ENCODE results near the gene SLC6A11. TPM values are rescaled to one million over a fixed set of nuclear protein-coding genes. Genes with fewer than 3 reads are reported as not detected.

Gene SLC6A11
- total RNA-seq, 1 donor from 2014 or later = 2.7 TPM

DNA sequence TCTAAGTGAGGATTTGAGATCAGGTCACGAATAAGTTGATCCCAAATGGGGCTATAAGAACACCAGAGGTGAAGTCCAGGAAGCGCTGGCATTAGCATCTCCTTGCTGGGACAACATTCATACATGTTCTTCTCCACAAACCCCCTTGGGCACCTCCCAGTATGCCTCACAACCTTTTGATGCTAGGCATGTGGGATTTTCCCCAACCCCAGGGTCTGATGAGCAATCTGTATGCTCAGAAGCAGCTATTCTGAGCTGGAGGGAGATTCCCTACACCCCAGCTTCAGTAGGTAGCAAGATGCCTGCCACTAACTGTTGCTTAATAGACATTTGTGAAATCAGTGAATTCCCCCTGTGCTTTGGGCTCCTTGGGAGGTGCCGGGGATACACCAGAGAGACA is 32.2 kb downstream of the SLC6A11 start:
- no peaks in the 10 kb centered on the region for H3K9me3 Mint-ChIP-seq
- no peak for DNase-seq (ENCODE audit: low spot score in 2 of 2, unreplicated experiment in 2 of 2)
- no peak for TF ChIP-seq CTCF (IDR thresholded peaks at IDR 0.05; ENCODE audit: unreplicated experiment)
- H3K27me3 Mint-ChIP-seq (ENCODE audit: low read depth) = peaks cover 65% of the 10 kb centered on the region
- H3K4me3 Mint-ChIP-seq = no peak overlapping the region
- no peak overlapping the region for H3K27ac Mint-ChIP-seq
- H3K36me3 Mint-ChIP-seq = no peaks in the 10 kb centered on the region
- H3K4me1 Mint-ChIP-seq = no peaks in the 10 kb centered on the region

DNA sequence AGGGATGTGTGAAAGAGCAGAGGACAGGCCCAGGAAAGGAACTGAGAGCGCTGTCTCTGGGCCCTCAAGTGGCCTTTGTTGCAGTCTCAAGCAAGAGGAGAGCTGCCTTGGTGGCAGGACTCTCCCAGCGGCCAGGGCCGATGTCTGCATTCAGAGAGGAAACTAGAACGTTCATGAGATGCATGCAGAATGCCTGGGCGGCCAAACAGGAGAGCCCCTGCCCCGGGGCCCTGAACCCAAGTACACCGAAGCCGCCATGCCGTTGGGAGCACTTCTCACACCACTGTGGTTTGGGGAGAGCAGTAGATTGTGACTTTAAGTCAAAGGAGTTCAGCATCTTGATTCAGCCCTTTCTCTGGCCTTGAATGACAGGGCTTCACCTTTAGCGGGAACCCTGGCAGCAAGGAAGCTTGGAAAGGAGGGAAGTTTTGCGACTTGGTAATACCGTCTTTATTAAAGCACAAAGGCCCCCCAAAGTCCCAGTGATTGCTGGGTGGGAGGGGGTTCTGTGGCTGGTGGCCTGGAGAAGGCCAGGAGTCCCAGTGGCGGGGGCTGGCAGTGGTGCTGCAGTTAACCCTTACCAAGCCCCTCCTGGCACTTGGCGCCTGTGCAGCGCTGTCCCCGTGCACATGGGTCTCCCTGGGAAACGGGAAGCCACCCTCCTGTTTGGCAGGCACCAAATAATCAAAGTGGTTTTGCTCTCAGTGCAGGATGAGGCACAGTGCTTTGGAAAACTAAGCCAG is 36.2 kb downstream of the SLC6A11 start:
- no peak for DNase-seq (ENCODE audit: low spot score in 2 of 2, unreplicated experiment in 2 of 2)
- peaks cover 47% of the 10 kb centered on the region for H3K27me3 Mint-ChIP-seq (ENCODE audit: low read depth)
- TF ChIP-seq CTCF (IDR thresholded peaks at IDR 0.05; ENCODE audit: unreplicated experiment) = no peak

GRCh38 chr3:10855083-10855870 is 39.2 kb downstream of the SLC6A11 start:
- Mint-ChIP-seq H3K4me3 (no peak overlapping the region), H3K27ac (no peak overlapping the region)

More for the DNA sequence above, 36.2 kb downstream of the SLC6A11 start:
- Mint-ChIP-seq H3K9me3 (no peaks in the 10 kb centered on the region), H3K4me1 (no peaks in the 10 kb centered on the region), H3K4me3 (no peak overlapping the region), H3K27ac (no peak overlapping the region), H3K36me3 (no peaks in the 10 kb centered on the region)

DNA sequence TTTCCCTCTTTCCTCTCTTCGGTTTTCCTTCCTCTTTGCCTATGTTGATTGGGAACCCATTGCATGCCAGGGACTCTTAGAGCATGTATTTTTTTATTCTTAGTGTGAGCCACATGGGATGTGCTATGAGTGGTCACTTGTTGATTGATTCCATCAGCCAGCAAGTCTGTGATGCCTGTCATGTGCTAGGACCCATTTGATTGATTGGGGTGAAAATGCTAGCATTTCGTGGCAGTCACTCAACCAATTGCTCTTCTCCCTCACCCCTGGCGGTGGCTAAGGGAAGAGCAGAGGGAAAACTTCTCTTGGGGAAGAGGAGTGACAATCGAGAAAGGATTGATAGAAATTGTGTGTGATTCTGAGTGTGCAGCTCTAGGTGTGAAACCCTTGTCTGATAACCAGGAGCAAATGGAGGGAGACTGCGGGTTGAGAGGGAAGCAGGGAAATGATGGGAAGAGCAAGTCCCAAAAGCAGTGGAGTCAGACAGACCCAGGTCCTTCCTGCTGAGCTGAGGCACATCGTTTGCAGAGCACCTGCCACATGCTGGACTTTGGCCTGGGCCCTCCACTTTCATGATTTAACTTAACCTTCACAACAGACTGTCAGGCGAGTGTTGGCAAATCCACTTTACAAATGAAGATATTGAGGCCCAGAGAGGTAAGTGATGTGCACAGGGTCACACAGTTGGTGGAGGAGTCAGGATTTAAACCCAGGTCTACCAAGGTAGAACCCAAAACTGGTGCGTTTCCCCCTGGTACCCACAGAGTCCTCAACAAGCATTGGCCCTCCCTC is 40.0 kb downstream of the SLC6A11 start:
- no peaks in the 10 kb centered on the region for H3K9me3 Mint-ChIP-seq
- H3K4me1 Mint-ChIP-seq = no peaks in the 10 kb centered on the region
- no peak for DNase-seq (ENCODE audit: low spot score in 2 of 2, unreplicated experiment in 2 of 2)
- H3K27me3 Mint-ChIP-seq (ENCODE audit: low read depth) = peaks cover 54% of the 10 kb centered on the region
- no peak overlapping the region for H3K4me3 Mint-ChIP-seq
- peak; percentile 63 for TF ChIP-seq CTCF (IDR thresholded peaks at IDR 0.05; ENCODE audit: unreplicated experiment)
- no peak overlapping the region for H3K27ac Mint-ChIP-seq
- no peaks in the 10 kb centered on the region for H3K36me3 Mint-ChIP-seq

More at GRCh38 chr3:10855083-10855870, 39.2 kb downstream of the SLC6A11 start:
- Mint-ChIP-seq H3K4me1 (no peaks in the 10 kb centered on the region), H3K9me3 (no peaks in the 10 kb centered on the region), H3K27me3 (ENCODE audit: low read depth) (peaks cover 47% of the 10 kb centered on the region), H3K36me3 (no peaks in the 10 kb centered on the region)
- no peak for TF ChIP-seq CTCF (IDR thresholded peaks at IDR 0.05; ENCODE audit: unreplicated experiment)
- no peak for DNase-seq (ENCODE audit: low spot score in 2 of 2, unreplicated experiment in 2 of 2)

DNA sequence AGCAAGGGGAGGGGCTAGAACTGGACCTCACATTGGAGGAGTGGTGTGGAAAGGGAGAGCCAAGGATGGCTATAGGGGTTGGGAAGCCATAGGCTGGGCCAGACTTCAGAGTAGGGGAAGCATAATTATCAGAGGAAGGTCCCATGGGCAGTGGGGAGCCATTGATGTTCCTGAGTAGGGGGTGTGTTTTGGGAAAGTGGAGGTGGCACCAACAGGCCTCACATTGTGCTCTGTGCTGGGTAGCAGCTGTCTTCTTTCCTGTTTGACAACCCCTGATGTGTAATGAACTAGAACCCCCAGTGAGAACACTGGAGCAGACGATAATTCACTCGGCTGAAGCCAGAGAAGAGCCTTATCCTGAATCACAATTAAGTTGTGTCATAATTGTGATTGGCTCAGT is 41.2 kb downstream of the SLC6A11 start:
- Mint-ChIP-seq H3K27me3 (ENCODE audit: low read depth) (peaks cover 53% of the 10 kb centered on the region), H3K27ac (no peak overlapping the region), H3K4me3 (no peak overlapping the region), H3K36me3 (no peaks in the 10 kb centered on the region), H3K9me3 (no peaks in the 10 kb centered on the region), H3K4me1 (no peaks in the 10 kb centered on the region)
- TF ChIP-seq CTCF (IDR thresholded peaks at IDR 0.05; ENCODE audit: unreplicated experiment) = no peak
- no peak for DNase-seq (ENCODE audit: low spot score in 2 of 2, unreplicated experiment in 2 of 2)

Data from mesothelial cell of epicardium (in vitro differentiated cells).